K562 (cell line): ENCODE results near the gene RNU5D-1. TPM values are rescaled to one million over a fixed set of nuclear protein-coding genes. Genes with fewer than 3 reads are reported as not detected.
A peak's percentile ranks its signal among the peaks of the same experiment; 100 is the strongest.

Experiments
- BRCA1 ChIP-seq, 2 experiments: fragments of 450-650 bp in 1 of 2; sonication (generic) in 1 of 2; formaldehyde crosslinking in 1 of 2; IDR thresholded peaks; 2 replicates each; pipeline versions ENCODE4 v1.5.0 to v1.6.1; 2017 to 2020; ENCODE audit warnings: mild to moderate bottlenecking in 1 of 2, missing genetic modification reagents in 1 of 2
- CAMTA2 ChIP-seq: fragments of 250-450 bp; sonication (Bioruptor Pico); conservative IDR thresholded peaks from 2 replicates; pipeline ENCODE4 v1.5.1; 2022
- CCNT2 ChIP-seq: IDR thresholded peaks from 2 replicates; pipeline ENCODE4 v1.6.1; 2011; ENCODE audit warnings: borderline replicate concordance, low read depth, mild to moderate bottlenecking, moderate library complexity, mixed read lengths, low read length; ENCODE audit not compliant: insufficient read length; ENCODE audit errors: extremely low read depth
- DEAF1 ChIP-seq: fragments of 450-650 bp; formaldehyde crosslinking; IDR thresholded peaks from 2 replicates; pipeline ENCODE4 v1.4.0; 2020; ENCODE audit warnings: mild to moderate bottlenecking, moderate library complexity
- MECOM ChIP-seq: fragments of 250-450 bp; sonication (Bioruptor Pico); IDR thresholded peaks from 2 replicates; pipeline ENCODE4 v1.8.0; 2022; ENCODE audit warnings: inconsistent platforms
- ZBTB12 ChIP-seq: fragments of 250-450 bp; sonication (Bioruptor Pico); IDR thresholded peaks from 2 replicates; pipeline ENCODE4 v1.4.0; 2020
- ZNF121 ChIP-seq: sonication (generic); formaldehyde crosslinking; conservative IDR thresholded peaks from 2 replicates; pipeline ENCODE4 v1.8.0; 2022; ENCODE audit warnings: missing genetic modification reagents
- polyA plus RNA-seq, 8 experiments: library from polyadenylated mRNA; depleted of rRNA in 4 of 8; stranded (reverse) in 5 of 8; unstranded in 3 of 8; fragments of >200 nt; fragmentation: Nextera tagmentation in 2 of 8; fragmentation: Illumina TruSeq in 1 of 8; extraction: Ambion mirVana in 2 of 8; extraction: Trizol in 1 of 8; gene quantifications; 2 replicates each; pipeline versions ENCODE4 v1.2.1 to v1.2.3, GENCODE V29; 2011 to 2014; ENCODE audit warnings: inconsistent platforms in 1 of 8, missing spikeins in 1 of 8
- total RNA-seq, 7 experiments: library from RNA; depleted of rRNA in 6 of 7; stranded (reverse); fragments of >200 nt in 6 of 7; fragmentation: Illumina TruSeq in 2 of 7; extraction: Trizol in 2 of 7; gene quantifications; 2 replicates each; pipeline versions ENCODE4 v1.2.1 to v1.2.3, GENCODE V29; 2011 to 2021; ENCODE audit warnings: low replicate concordance in 1 of 7
- TF ChIP-seq, protein P1 (sequence below): fragments of 450-650 bp; IDR thresholded peaks from 2 replicates; pipeline ENCODE4 v1.7.1; 2018; ENCODE audit warnings: mild to moderate bottlenecking, low read depth; ENCODE audit not compliant: partially characterized antibody
- TF ChIP-seq, protein P2 (sequence below): fragments of 200-600 bp; sonication (generic); IDR thresholded peaks from one replicate; pipeline ENCODE4 v1.6.1; 2012; ENCODE audit warnings: mild to moderate bottlenecking, low read depth, low read length, inconsistent platforms

The RNU5D-1 gene
- total and polyA plus RNA-seq, 9 of the 15 experiments (the other 6 are each of a cell fraction or from before 2014, with no cell fraction given), result under 0.01 TPM; not detected in 8

DNA sequence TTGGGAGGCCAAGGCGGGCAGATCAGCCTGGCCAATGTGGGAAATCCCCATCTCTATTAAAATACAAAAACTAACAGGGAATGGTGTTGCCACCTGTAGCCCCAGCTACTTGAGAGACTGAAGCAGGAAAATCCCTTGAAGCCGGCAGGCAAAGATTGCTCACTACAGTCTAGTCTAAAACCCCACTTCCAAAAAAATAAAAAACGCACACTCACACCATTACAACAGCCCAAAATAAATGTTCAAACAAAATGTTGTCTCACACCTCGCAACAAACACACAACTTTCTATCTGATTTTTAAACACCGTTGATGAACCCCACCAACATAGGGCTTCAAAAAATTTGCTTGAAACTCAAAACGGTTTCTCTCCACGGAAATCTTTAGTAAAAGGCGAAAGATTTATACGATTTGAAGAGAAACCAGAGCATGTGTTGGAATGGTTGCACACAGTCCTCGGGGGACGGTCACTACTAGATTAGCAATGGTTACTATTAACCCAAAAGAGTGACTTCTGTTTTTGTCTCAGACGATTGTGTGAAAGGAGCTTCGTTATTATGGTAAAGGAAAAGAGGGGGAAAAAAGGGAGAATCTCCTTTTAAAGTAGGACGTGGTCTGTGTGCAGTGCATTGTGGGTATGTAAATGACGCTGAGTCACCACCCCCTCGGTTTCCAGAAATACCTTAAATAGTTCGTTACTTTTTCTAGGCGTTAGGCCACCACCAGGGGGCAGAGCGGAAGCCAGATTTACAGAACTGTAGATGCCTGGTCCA lies at the start of gene RNU5D-1 (continued):
- peak; percentile 96 for TF ChIP-seq DEAF1
- peak; percentile 50 for TF ChIP-seq CCNT2
- TF ChIP-seq MECOM (CRISPR knock-in tag), result peak; percentile 69
- peak; percentile 55; the same call in 1 of the 2 replicates for TF ChIP-seq ZBTB12 (CRISPR knock-in tag)
- peak; percentile 99 for TF ChIP-seq CAMTA2 (CRISPR knock-in tag)
- TF ChIP-seq, protein P1, sequence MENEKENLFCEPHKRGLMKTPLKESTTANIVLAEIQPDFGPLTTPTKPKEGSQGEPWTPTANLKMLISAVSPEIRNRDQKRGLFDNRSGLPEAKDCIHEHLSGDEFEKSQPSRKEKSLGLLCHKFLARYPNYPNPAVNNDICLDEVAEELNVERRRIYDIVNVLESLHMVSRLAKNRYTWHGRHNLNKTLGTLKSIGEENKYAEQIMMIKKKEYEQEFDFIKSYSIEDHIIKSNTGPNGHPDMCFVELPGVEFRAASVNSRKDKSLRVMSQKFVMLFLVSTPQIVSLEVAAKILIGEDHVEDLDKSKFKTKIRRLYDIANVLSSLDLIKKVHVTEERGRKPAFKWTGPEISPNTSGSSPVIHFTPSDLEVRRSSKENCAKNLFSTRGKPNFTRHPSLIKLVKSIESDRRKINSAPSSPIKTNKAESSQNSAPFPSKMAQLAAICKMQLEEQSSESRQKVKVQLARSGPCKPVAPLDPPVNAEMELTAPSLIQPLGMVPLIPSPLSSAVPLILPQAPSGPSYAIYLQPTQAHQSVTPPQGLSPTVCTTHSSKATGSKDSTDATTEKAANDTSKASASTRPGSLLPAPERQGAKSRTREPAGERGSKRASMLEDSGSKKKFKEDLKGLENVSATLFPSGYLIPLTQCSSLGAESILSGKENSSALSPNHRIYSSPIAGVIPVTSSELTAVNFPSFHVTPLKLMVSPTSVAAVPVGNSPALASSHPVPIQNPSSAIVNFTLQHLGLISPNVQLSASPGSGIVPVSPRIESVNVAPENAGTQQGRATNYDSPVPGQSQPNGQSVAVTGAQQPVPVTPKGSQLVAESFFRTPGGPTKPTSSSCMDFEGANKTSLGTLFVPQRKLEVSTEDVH, result peak; percentile 33
- no peak for TF ChIP-seq BRCA1 (IDR thresholded peaks at IDR 0.05)
- no peak for TF ChIP-seq BRCA1 (CRISPR knock-in tag; IDR thresholded peaks at IDR 0.05)
- TF ChIP-seq, protein P2, sequence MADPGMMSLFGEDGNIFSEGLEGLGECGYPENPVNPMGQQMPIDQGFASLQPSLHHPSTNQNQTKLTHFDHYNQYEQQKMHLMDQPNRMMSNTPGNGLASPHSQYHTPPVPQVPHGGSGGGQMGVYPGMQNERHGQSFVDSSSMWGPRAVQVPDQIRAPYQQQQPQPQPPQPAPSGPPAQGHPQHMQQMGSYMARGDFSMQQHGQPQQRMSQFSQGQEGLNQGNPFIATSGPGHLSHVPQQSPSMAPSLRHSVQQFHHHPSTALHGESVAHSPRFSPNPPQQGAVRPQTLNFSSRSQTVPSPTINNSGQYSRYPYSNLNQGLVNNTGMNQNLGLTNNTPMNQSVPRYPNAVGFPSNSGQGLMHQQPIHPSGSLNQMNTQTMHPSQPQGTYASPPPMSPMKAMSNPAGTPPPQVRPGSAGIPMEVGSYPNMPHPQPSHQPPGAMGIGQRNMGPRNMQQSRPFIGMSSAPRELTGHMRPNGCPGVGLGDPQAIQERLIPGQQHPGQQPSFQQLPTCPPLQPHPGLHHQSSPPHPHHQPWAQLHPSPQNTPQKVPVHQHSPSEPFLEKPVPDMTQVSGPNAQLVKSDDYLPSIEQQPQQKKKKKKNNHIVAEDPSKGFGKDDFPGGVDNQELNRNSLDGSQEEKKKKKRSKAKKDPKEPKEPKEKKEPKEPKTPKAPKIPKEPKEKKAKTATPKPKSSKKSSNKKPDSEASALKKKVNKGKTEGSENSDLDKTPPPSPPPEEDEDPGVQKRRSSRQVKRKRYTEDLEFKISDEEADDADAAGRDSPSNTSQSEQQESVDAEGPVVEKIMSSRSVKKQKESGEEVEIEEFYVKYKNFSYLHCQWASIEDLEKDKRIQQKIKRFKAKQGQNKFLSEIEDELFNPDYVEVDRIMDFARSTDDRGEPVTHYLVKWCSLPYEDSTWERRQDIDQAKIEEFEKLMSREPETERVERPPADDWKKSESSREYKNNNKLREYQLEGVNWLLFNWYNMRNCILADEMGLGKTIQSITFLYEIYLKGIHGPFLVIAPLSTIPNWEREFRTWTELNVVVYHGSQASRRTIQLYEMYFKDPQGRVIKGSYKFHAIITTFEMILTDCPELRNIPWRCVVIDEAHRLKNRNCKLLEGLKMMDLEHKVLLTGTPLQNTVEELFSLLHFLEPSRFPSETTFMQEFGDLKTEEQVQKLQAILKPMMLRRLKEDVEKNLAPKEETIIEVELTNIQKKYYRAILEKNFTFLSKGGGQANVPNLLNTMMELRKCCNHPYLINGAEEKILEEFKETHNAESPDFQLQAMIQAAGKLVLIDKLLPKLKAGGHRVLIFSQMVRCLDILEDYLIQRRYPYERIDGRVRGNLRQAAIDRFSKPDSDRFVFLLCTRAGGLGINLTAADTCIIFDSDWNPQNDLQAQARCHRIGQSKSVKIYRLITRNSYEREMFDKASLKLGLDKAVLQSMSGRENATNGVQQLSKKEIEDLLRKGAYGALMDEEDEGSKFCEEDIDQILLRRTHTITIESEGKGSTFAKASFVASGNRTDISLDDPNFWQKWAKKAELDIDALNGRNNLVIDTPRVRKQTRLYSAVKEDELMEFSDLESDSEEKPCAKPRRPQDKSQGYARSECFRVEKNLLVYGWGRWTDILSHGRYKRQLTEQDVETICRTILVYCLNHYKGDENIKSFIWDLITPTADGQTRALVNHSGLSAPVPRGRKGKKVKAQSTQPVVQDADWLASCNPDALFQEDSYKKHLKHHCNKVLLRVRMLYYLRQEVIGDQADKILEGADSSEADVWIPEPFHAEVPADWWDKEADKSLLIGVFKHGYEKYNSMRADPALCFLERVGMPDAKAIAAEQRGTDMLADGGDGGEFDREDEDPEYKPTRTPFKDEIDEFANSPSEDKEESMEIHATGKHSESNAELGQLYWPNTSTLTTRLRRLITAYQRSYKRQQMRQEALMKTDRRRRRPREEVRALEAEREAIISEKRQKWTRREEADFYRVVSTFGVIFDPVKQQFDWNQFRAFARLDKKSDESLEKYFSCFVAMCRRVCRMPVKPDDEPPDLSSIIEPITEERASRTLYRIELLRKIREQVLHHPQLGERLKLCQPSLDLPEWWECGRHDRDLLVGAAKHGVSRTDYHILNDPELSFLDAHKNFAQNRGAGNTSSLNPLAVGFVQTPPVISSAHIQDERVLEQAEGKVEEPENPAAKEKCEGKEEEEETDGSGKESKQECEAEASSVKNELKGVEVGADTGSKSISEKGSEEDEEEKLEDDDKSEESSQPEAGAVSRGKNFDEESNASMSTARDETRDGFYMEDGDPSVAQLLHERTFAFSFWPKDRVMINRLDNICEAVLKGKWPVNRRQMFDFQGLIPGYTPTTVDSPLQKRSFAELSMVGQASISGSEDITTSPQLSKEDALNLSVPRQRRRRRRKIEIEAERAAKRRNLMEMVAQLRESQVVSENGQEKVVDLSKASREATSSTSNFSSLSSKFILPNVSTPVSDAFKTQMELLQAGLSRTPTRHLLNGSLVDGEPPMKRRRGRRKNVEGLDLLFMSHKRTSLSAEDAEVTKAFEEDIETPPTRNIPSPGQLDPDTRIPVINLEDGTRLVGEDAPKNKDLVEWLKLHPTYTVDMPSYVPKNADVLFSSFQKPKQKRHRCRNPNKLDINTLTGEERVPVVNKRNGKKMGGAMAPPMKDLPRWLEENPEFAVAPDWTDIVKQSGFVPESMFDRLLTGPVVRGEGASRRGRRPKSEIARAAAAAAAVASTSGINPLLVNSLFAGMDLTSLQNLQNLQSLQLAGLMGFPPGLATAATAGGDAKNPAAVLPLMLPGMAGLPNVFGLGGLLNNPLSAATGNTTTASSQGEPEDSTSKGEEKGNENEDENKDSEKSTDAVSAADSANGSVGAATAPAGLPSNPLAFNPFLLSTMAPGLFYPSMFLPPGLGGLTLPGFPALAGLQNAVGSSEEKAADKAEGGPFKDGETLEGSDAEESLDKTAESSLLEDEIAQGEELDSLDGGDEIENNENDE, result no peak
- no peak for TF ChIP-seq ZNF121
